K562 (cell line): ENCODE data around the gene CRACR2B. TPM values are rescaled to one million over a fixed set of nuclear protein-coding genes. Genes with fewer than 3 reads are reported as not detected.

ENCODE experiments used
- ATAC-seq: fragments of 200-7000 bp; cut with Tn5 transposase; 3 replicates; pipeline ENCODE4 v1.9.1; 2020; ENCODE audit warnings: moderate library complexity
- BruUV-seq: library from RNA; stranded (reverse); fragments of 400-500 nt; replicated peaks from 2 replicates; lab custom pipeline; 2021; lab: Mats Ljungman, UMichigan
- CTCF ChIA-PET: fragments of 300-600 bp; formaldehyde crosslinking; extraction: SDS; loops from one replicate; lab custom pipeline; 2021; ENCODE audit warnings: low intra/inter-chr PET ratio; lab: Yijun Ruan, JAX
- POLR2A ChIA-PET: fragments of 300-600, 350-650 bp; sonication (Branson Sonifier 250); formaldehyde crosslinking; extraction: SDS; loops from one replicate; lab custom pipeline; 2021; ENCODE audit warnings: antibody characterized with exemption, inconsistent platforms; lab: Yijun Ruan, JAX
- DNase-seq, 4 experiments: peaks; one replicate each; pipeline versions ENCODE4 v3.0.0 to v3.0.0-alpha.2; 2011 to 2018; ENCODE audit warnings: low spot score in 3 of 4, mixed read lengths in 3 of 4; ENCODE audit errors: extremely low read depth in 1 of 4
- FAIRE-seq: peaks from 2 replicates; lab custom pipeline; 2011; peaks lifted over from hg19 to GRCh38; lab: Jason Lieb, UNC
- H2AFZ ChIP-seq: 2 replicates; pipeline ENCODE4 v1.6.0; 2011; ENCODE audit warnings: low read depth, low read length, control low read depth, inconsistent platforms
- H3K27ac ChIP-seq: fragments of 200-600 bp; 3 replicates; pipeline ENCODE4 v1.8.0; 2011; ENCODE audit warnings: low read depth, mild to moderate bottlenecking, control low read depth, inconsistent platforms, low read length, moderate library complexity, mixed read lengths; ENCODE audit errors: extremely low read depth
- H3K27me3 ChIP-seq, 2 experiments: fragments of 300-600 bp in 1 of 2; 2 replicates in 1 of 2; 3 replicates in 1 of 2; pipeline versions ENCODE4 v1.6.0 to v1.8.0; 2011; ENCODE audit warnings: inconsistent platforms in 2 of 2, low read length in 2 of 2, mild to moderate bottlenecking in 1 of 2, mixed read lengths in 1 of 2, moderate library complexity in 1 of 2; ENCODE audit not compliant: control insufficient read depth in 2 of 2, insufficient read depth in 2 of 2
- H3K36me3 ChIP-seq: fragments of 300-600 bp; 3 replicates; pipeline ENCODE4 v1.8.0; 2011; ENCODE audit warnings: mild to moderate bottlenecking, low read length, inconsistent platforms; ENCODE audit not compliant: control insufficient read depth, insufficient read depth
- H3K4me1 ChIP-seq, 2 experiments: fragments of 200-600 bp in 1 of 2; replicated peaks in 1 of 2; 2 replicates in 1 of 2; 3 replicates in 1 of 2; pipeline versions ENCODE4 v1.5.1 to v1.8.0; 2011; ENCODE audit warnings: inconsistent platforms in 2 of 2, low read length in 2 of 2, mild to moderate bottlenecking in 1 of 2, mixed read lengths in 1 of 2, moderate library complexity in 1 of 2; ENCODE audit not compliant: control insufficient read depth in 2 of 2, insufficient read depth in 2 of 2
- H3K4me2 ChIP-seq: 2 replicates; pipeline ENCODE4 v1.6.1; 2011; ENCODE audit warnings: low read length, control low read depth, inconsistent platforms, mixed read lengths; ENCODE audit not compliant: insufficient read depth
- H3K4me3 ChIP-seq: fragments of 200-600 bp; sonication (generic), shearing (Covaris generic); 2 replicates; pipeline ENCODE4 v1.5.1; 2016; ENCODE audit warnings: control low read depth, inconsistent platforms
- H3K79me2 ChIP-seq: fragments of 200-600 bp; 3 replicates; pipeline ENCODE4 v1.8.0; 2011; ENCODE audit warnings: low read length, inconsistent platforms; ENCODE audit not compliant: control insufficient read depth, insufficient read depth
- H3K9ac ChIP-seq, 2 experiments: 2 replicates each; pipeline versions ENCODE4 v1.6.0 to v1.6.1; 2011; ENCODE audit warnings: low read depth in 2 of 2, low read length in 2 of 2, control low read depth in 1 of 2, inconsistent platforms in 1 of 2, mild to moderate bottlenecking in 1 of 2, mixed read lengths in 1 of 2; ENCODE audit not compliant: insufficient read depth in 1 of 2
- H3K9me1 ChIP-seq: one replicate; pipeline ENCODE4 v1.6.0; 2011; ENCODE audit warnings: inconsistent platforms, mild to moderate bottlenecking, low read length, moderate library complexity; ENCODE audit not compliant: control insufficient read depth, insufficient read depth
- H3K9me3 ChIP-seq: replicated peaks from 2 replicates; pipeline ENCODE4 v1.5.1; 2011; ENCODE audit warnings: low read depth, low read length, inconsistent platforms; ENCODE audit not compliant: control insufficient read depth, insufficient read depth
- H4K20me1 ChIP-seq: replicated peaks from 2 replicates; pipeline ENCODE4 v1.6.1; 2011; ENCODE audit warnings: low read length, inconsistent platforms, mixed read lengths; ENCODE audit not compliant: control insufficient read depth, insufficient read depth
- FOXJ3 ChIP-seq: sonication (generic); formaldehyde crosslinking; IDR thresholded peaks from 2 replicates; pipeline ENCODE4 v1.4.0; 2020; ENCODE audit warnings: mild to moderate bottlenecking, missing genetic modification reagents
- GABPA ChIP-seq: fragments of 200-800 bp; sonication (Bioruptor generic); conservative IDR thresholded peaks from 2 replicates; pipeline ENCODE4 v1.6.1; 2016; ENCODE audit warnings: low read depth, missing genetic modification characterization, missing compliant biosample characterization
- HMGN3 ChIP-seq: IDR thresholded peaks from 2 replicates; pipeline ENCODE4 v1.6.1; 2011; ENCODE audit warnings: borderline replicate concordance, low read depth, mild to moderate bottlenecking, mixed read lengths, low read length; ENCODE audit not compliant: insufficient read length; ENCODE audit errors: extremely low read depth
- NFRKB ChIP-seq: fragments of 450-650 bp; IDR thresholded peaks from 2 replicates; pipeline ENCODE4 v1.6.1; 2016; ENCODE audit warnings: low read depth
- PCBP2 ChIP-seq: fragments of 200-400 bp; formaldehyde crosslinking; IDR thresholded peaks from 2 replicates; pipeline ENCODE4 v1.6.1; 2018; ENCODE audit warnings: low read length, low read depth, mild to moderate bottlenecking, moderate library complexity; ENCODE audit not compliant: poor library complexity, severe bottlenecking
- RBM22 ChIP-seq: fragments of 200-400 bp; formaldehyde crosslinking; IDR thresholded peaks from 2 replicates; pipeline ENCODE4 v1.6.1; 2018; ENCODE audit warnings: low read length, low read depth; ENCODE audit not compliant: poor library complexity, severe bottlenecking
- SAFB ChIP-seq: fragments of 200-400 bp; formaldehyde crosslinking; IDR thresholded peaks from 2 replicates; pipeline ENCODE4 v1.6.1; 2017; ENCODE audit warnings: low read depth, low read length, borderline replicate concordance
- ZBTB9 ChIP-seq: fragments of 450-650 bp; formaldehyde crosslinking; IDR thresholded peaks from 2 replicates; pipeline ENCODE4 v1.4.0; 2020; ENCODE audit warnings: mild to moderate bottlenecking, moderate library complexity
- ZNF507 ChIP-seq: conservative IDR thresholded peaks from 2 replicates; pipeline ENCODE4 v1.6.1; 2017; ENCODE audit warnings: missing genetic modification characterization, missing compliant biosample characterization
- ZNF740 ChIP-seq, 3 experiments: fragments of 200-800 bp in 1 of 3; sonication (Bioruptor generic) in 1 of 3; sonication (generic) in 1 of 3; formaldehyde crosslinking in 1 of 3; IDR thresholded peaks; 2 replicates each; pipeline versions ENCODE4 v1.6.1 to v1.8.0; 2016 to 2022; ENCODE audit warnings: mild to moderate bottlenecking in 2 of 3, missing compliant biosample characterization in 2 of 3, missing genetic modification characterization in 2 of 3, missing genetic modification reagents in 1 of 3
- WGBS: fragments of 100-300 bp; shearing (Covaris generic); methylation state at CpG from one replicate; pipeline ENCODE4 v1.1.6; 2016; ENCODE audit warnings: low coverage, mixed read lengths; ENCODE audit not compliant: insufficient coverage; ENCODE audit errors: missing lambda C conversion rate; 5-methylcytosine and 5-hydroxymethylcytosine counted together
- in situ Hi-C: fragments of 300-500 bp; cut with MboI; formaldehyde crosslinking; loops from 4 replicates; pipeline ENCODE4 v1.15.0; 2018; ENCODE audit warnings: inconsistent platforms, mixed read lengths
- intact Hi-C: fragments of 100-400 bp; cut with micrococcal nuclease; formaldehyde crosslinking; loops from 2 replicates; pipeline ENCODE4 v1.14.2; 2022
- polyA plus RNA-seq, 8 experiments: library from polyadenylated mRNA; depleted of rRNA in 4 of 8; stranded (reverse) in 5 of 8; unstranded in 3 of 8; fragments of >200 nt; fragmentation: Nextera tagmentation in 2 of 8; fragmentation: Illumina TruSeq in 1 of 8; extraction: Ambion mirVana in 2 of 8; extraction: Trizol in 1 of 8; gene quantifications; 2 replicates each; pipeline versions ENCODE4 v1.2.1 to v1.2.3, GENCODE V29; 2011 to 2014; ENCODE audit warnings: inconsistent platforms in 1 of 8, missing spikeins in 1 of 8
- total RNA-seq, 7 experiments: library from RNA; depleted of rRNA in 6 of 7; stranded (reverse); fragments of >200 nt in 6 of 7; fragmentation: Illumina TruSeq in 2 of 7; extraction: Trizol in 2 of 7; gene quantifications; 2 replicates each; pipeline versions ENCODE4 v1.2.1 to v1.2.3, GENCODE V29; 2011 to 2021; ENCODE audit warnings: low replicate concordance in 1 of 7
- TF ChIP-seq, protein P1 (sequence below): sonication (generic); formaldehyde crosslinking; IDR thresholded peaks from 2 replicates; pipeline ENCODE4 v1.8.1; 2023; ENCODE audit warnings: mild to moderate bottlenecking, missing genetic modification reagents
- TF ChIP-seq, protein P2 (sequence below): sonication (generic); formaldehyde crosslinking; IDR thresholded peaks from 2 replicates; pipeline ENCODE4 v1.8.0; 2022; ENCODE audit warnings: missing genetic modification reagents, mild to moderate bottlenecking, moderate library complexity, borderline replicate concordance
- TF ChIP-seq, protein P3 (sequence below): fragments of 250-450 bp; sonication (Bioruptor Pico); IDR thresholded peaks from 2 replicates; pipeline ENCODE4 v1.9.0; 2021; ENCODE audit warnings: mild to moderate bottlenecking

Gene CRACR2B
- total and polyA plus RNA-seq, 9 of the 15 experiments (the other 6 are each of a cell fraction or from before 2014, with no cell fraction given): 0.10 to 51.0 (median 6.0) TPM

GRCh38 chr11:837189-837989 lies 9.7 kb downstream of the CRACR2B start:
- intact Hi-C loops: no loop called here
- Histone ChIP-seq H3K9me3 (no peaks in the 10 kb centered on the region), H4K20me1 (peaks cover 7% of the 10 kb centered on the region), H3K27me3 (no peaks in the 10 kb centered on the region), H3K9me1 (peaks cover 4% of the 10 kb centered on the region), H3K27ac (peak overlapping the region; percentile 52; the same call in 2 of the 3 replicates), H3K4me2 (no peak overlapping the region), H3K4me1 (peaks cover 26 to 84% of the 10 kb centered on the region in 2 experiments; a peak in 4 of 5 replicates), H2AFZ (no peak overlapping the region), H3K9ac (peak overlapping the region in 1 of 2 experiments; percentile 83; a peak in 2 of 4 replicates), H3K4me3 (no peak overlapping the region), H3K36me3 (peaks cover 65% of the 10 kb centered on the region; the same call in 2 of the 3 replicates), H3K79me2 (peaks cover 77% of the 10 kb centered on the region)
- 70% methylated on average over 11 of the region's 22 CpGs for WGBS
- ATAC-seq (no peak), DNase-seq (peak in 3 of 4 experiments; percentile 44 to 50 (median 47)), FAIRE-seq (no peak)
- BruUV-seq: no TSS peak
- CTCF ChIA-PET: no interaction called here
- POLR2A ChIA-PET: interaction anchor here (0.6 to 1.6 kb wide), 4 partner anchors 14 to 1835 kb away, joined by 3 to 5 read pairs (median 3); no protein-coding TSS in a partner anchor
- in situ Hi-C loops: no loop called here
- TF ChIP-seq PCBP2: no peak
- TF ChIP-seq, protein P1, sequence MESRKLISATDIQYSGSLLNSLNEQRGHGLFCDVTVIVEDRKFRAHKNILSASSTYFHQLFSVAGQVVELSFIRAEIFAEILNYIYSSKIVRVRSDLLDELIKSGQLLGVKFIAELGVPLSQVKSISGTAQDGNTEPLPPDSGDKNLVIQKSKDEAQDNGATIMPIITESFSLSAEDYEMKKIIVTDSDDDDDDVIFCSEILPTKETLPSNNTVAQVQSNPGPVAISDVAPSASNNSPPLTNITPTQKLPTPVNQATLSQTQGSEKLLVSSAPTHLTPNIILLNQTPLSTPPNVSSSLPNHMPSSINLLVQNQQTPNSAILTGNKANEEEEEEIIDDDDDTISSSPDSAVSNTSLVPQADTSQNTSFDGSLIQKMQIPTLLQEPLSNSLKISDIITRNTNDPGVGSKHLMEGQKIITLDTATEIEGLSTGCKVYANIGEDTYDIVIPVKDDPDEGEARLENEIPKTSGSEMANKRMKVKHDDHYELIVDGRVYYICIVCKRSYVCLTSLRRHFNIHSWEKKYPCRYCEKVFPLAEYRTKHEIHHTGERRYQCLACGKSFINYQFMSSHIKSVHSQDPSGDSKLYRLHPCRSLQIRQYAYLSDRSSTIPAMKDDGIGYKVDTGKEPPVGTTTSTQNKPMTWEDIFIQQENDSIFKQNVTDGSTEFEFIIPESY: peak; percentile 95
- TF ChIP-seq RBM22: peak; percentile 67
- 0 out of 2 replicates have a peak, but pooled peaks have one; percentile 31 for TF ChIP-seq GABPA
- TF ChIP-seq ZBTB9 (CRISPR knock-in tag): peak; percentile 95
- TF ChIP-seq ZNF740 (CRISPR knock-in tag; IDR thresholded peaks at IDR 0.05): peak; percentile 97
- 0 out of 4 replicates have a peak, but pooled peaks of 1 of the 2 experiments have one; percentile 24 for TF ChIP-seq ZNF740 (tag; IDR thresholded peaks at IDR 0.05)
- TF ChIP-seq, protein P2, sequence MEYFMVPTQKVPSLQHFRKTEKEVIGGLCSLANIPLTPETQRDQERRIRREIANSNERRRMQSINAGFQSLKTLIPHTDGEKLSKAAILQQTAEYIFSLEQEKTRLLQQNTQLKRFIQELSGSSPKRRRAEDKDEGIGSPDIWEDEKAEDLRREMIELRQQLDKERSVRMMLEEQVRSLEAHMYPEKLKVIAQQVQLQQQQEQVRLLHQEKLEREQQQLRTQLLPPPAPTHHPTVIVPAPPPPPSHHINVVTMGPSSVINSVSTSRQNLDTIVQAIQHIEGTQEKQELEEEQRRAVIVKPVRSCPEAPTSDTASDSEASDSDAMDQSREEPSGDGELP (CRISPR knock-in tag): peak; percentile 50; the same call in 1 of the 2 replicates
- no peak for TF ChIP-seq FOXJ3
- TF ChIP-seq NFRKB: no peak
- peak; percentile 36 for TF ChIP-seq HMGN3
- peak; percentile 8; the same call in 1 of the 2 replicates for TF ChIP-seq SAFB
- TF ChIP-seq, protein P3, sequence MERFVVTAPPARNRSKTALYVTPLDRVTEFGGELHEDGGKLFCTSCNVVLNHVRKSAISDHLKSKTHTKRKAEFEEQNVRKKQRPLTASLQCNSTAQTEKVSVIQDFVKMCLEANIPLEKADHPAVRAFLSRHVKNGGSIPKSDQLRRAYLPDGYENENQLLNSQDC (CRISPR knock-in tag): no peak
- TF ChIP-seq ZNF507 (tag): no peak
